DMS114 treated with DMSO at 0.1 percent for 48 hours (cell line): Measurements from ENCODE around the gene ATP11A.
"Not testable (repeated sequence)": the region's sequence is repeated elsewhere in the genome, so short reads cannot be mapped to it uniquely, and the experiment has no call there.

Experiments
- DNase-seq: peaks from one replicate; lab custom pipeline; 2025; ENCODE audit not compliant: unreplicated experiment; lab: John Stamatoyannopoulos, UW

The ATP11A gene

DNA sequence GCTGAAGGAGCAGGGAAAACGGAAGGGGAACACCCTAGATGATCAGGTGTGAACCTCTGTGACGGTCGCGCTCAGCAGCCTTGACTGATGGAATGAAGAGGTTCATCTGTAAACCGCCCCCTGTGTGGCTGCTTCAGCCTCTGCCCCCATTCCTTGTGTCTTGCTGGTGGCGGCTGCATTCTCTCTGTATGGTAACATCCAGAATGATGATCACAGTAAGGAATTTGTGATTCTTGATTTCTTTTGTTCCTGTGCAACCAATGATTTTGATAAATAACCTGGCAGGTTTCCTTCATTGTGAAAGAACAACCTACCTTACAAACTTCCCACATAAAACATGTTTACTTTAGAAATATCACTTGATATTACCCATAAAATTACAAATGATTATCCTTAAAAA is 160.4 kb downstream of the ATP11A start:
- DNase-seq, result no peak

DNA sequence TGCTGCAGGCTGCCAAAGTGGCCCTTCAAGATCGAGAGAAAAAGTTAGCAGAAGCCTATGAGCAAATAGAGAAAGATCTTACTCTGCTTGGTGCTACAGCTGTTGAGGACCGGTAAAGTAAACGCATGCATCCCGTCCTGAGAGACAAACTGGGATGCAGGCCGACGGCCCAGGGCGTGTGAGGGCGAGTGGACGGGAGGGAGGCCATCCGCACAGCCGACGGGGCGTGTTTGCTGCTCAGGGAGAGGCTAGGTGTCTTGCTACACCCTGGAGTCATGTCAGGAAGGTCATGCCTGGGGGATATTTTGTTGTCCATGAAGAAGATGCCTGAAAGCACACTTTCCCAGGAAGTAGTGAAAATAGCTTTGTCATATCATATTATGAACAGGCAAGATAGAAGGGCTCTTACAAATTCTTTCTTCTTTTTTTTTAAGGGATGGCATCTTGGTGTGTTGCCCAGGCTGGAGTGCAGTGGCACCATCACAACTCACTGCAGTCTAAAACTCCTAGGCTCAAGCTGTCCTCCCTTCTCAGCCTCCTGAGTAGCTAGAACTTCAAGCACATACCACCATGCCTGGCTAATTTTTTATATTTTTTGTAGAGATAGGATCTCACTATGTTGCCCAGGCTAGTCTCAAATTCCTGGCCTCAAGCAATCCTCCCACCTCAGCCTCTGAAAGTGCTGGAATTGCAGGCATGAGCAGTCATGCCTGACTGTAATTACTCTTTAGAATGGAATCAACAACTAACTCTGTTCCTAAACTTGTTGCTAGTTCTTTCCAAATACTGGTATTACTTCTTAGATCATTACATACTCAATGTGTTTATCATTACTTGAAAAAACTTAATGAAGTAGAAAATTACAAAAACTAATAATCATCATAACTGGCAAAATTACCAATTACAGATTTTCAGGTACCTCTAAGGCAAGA is 161.5 kb downstream of the ATP11A start:
- no peak for DNase-seq

DNA sequence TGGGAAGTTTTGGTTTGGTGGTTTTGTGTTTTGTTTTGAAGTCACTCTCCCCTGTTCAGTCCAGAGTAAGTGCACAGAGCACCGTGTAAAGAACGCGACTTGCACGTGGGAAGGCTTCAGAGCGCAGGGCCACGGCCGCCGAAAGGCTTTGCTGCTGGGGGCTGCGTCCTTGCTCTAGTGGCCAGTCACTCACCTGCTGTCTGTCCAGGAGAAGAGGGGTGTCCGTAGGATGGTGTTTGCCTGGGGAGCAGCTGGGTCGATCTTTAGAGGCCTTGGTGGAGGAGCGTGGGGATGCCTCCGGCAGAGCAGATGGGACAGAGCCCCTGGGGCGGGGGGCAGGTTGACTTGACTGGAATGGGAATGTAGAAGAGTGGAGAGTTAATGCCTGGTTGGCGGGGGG is 162.6 kb downstream of the ATP11A start:
- no peak for DNase-seq

DNA sequence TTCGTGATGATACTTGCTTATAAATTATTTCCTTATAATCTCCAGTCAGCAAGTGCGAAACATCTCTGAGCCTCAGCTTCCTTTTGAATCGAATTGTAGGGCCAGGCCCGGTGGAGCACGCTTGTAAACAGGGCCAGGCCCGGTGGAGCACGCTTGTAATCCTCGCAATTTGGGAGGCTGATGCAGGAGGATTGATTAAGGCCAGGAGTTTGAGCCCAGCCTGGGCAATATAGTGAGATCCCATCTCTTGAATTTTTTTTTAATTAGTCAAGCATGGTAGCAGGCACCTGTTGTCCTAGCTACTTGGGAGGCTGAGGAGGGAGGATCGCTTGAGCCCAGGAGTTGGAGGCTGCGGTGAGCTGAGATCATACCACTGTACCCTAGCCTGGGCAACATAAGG is 163.0 kb downstream of the ATP11A start:
- no peak for DNase-seq

DNA sequence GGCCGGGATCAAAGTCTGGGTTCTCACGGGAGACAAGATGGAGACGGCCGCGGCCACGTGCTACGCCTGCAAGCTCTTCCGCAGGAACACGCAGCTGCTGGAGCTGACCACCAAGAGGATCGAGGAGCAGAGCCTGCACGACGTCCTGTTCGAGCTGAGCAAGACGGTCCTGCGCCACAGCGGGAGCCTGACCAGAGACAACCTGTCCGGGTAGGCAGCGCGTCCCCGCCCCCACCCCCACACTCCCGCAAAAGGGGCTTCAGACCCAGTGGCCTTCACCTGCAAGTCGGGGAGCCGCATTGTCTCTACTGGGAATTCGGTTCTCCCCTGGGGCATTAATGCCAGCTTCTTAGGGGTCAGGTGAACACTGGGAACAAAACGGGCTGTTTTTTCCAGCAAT is 164.5 kb downstream of the ATP11A start:
- DNase-seq, result no peak

DNA sequence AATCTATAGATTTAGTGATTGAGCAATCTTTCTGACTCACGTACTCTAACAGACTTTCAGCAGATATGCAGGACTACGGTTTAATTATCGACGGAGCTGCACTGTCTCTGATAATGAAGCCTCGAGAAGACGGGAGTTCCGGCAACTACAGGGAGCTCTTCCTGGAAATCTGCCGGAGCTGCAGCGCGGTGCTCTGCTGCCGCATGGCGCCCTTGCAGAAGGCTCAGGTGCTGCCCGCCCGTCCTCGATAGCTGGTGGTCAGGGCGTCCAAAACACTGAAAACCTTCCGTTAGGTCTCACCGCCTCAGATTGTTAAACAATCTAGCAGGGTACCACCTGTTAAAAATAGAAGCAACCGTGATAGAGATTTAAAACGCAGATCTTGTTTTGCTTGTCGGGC is 166.0 kb downstream of the ATP11A start:
- no peak for DNase-seq

DNA sequence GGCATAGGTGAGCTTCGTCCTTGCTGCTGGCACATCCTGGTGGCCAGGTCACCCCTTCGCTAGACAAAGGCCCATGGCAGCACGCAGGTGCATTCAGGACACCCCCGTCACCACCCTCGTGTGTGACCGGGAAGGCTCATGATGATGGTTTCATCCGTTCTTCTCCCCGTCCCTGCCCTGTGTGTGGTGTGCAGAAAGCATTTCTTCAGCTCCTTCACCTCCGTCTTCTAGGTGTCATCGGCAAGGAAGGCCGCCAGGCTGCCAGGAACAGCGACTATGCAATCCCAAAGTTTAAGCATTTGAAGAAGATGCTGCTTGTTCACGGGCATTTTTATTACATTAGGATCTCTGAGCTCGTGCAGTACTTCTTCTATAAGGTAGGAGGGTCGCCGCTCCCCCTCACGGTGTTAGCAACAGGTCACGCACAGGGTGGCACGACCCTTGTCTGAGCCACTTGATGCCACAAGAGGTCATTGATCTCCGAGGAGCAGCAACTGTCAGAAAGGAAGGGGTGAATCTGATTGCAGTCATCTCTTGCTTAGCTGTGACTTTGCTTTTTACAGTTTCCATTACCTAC is 168.2 kb downstream of the ATP11A start:
- DNase-seq, result no peak

DNA sequence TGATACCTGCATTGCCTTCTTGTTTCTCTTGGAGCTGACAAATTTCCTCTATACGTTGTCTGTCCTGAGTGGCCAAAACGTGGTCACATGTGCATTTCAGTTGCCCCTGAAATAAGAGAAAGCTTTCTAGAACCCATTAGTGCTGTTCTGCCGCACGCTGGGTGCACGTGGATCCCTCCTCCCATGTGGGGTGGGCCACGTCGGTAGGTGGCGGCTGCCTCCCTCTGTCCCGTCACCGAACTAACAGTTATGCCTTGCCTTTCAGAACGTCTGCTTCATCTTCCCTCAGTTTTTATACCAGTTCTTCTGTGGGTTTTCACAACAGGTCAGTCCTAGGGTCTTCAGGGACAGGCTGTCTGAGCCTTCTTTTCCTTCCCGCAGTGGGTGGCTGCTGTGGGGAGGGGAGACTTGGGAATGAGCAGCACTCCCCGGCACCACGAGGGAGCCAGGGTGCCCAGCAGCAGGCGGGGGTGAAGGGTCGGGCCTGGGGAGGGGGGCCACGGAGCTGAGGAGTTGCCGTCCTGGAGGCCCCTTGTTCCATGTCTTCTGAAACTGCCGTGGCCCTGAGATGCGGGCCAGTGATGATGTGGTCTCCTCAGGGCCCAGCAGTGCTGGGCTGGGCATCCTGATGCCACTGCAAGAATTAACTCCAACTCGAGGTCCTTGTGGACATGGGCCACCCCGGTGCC is 169.4 kb downstream of the ATP11A start:
- DNase-seq, result no peak

DNA sequence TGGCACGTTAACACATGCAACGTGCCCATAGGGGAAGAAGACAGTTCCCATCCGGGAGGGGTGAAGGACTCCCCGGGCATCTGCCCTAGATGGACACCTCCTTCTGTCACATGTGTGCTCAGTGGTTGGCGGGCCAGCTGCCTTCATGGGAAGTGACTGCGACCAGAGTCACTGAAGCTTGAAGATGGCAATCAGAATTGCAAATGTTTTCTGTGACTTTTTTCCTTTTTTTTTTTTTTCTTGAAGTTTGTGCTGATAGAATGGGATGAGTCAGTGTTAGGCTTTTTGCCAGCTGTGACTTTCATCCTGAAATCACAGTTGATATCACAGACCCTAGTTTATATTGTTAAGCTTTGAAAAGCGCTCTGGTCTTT is 170.0 kb downstream of the ATP11A start:
- no peak for DNase-seq

DNA sequence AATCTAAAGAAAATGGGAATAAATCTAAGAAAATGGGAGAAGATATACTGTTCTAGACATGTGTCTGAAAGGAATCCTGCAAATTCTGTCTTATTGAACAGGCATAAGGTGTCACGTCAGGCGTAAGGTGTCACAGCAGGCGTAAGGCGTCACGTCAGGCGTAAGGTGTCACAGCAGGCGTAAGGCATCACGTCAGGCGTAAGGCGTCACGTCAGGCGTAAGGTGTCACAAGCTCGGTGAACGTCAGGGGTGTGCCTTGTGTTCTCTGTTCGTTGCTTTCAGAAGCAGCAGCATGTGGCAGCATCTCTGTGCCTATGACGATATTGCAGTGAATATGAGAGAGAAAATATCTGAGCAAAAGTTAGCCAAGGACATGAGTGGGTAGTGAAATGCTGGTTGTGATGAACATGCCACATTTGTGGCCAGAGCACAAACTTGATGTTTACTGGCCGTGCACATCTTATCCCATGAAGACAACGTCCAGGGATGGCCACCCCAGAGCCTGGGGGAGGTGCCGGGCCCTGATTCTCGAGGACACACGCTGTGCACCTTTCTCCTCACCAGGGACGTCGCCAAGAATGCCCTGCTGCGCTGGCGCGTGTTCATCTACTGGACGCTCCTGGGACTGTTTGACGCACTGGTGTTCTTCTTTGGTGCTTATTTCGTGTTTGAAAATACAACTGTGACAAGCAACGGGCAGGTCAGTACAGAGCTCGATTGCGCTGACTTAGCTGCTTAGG is 172.2 kb downstream of the ATP11A start:
- no peak for DNase-seq

DNA sequence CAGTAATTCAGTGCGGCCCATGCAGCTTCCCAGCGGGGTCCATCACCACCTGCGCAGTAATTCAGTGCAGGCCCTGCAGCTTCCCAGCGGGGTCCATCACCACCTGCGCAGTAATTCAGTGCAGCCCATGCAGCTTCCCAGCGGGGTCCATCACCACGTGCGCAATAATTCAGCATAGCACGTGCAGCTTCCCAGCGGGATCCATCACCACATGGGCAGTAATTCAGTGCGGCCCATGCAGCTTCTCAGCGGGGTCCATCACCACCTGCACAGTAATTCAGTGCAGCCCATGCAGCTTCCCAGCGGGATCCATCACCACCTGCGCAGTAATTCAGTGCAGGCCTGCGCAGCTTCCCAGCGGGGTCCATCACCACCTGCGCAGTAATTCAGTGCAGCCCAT is 173.5 kb downstream of the ATP11A start:
- DNase-seq, result not testable (repeated sequence)

DNA sequence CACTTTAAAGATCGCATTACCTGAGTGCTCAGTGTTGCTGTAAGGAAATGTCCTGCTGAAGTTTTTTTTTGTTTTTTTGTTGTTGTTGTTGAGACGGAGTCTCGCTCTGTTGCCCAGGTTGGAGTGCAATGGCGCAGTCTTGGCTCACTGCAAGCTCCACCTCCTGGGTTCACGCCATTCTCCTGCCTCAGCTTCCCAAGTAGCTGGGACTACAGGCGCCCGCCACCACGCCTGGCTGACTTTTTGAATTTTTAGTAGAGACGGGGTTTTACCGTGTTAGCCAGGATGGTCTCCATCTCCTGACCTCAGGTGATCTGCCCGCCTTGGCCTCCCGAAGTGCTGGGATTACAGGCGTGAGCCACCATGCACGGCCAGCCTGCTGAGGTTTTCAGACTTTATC is 175.6 kb downstream of the ATP11A start:
- DNase-seq, result not testable (repeated sequence)

DNA sequence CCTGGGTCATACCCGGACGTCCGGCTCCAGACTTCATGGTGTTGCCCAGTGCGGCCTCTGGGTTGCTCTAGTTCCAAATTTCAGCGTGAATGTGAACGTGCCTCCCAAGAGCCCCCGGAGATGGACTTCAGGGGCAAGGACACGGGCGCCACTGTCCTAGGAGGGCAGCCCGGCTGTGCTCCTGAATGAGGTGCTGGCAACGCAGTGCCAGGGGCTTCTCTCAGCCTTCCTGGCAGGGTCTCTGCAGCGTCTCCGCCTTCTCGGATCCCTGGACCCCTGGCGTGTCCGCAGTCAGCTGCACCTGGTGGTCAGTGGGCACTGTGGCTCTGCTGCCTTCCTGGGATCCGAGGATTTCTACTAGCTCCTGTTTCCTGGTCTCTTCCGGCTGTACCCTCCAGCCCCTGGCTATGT is 177.5 kb downstream of the ATP11A start:
- no peak for DNase-seq

DNA sequence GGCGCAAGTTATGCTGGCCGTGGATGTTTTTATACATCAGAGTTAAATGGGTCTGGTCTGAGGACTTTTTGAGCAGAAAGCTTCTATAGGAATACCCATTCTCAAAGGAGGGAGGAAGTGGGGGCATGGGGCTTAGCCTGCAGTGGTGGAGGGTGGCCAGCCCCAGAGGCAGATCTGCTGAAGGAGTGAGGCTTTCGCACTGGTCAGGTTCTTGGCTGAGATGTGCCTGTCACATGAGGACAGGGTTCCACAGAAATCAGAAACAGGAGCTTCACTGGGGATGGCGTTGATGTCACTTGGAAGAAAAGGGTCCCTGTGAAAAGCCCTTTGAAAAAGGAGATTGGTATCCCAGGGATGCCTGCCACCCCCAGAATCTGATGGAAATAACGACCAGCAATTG is 178.5 kb downstream of the ATP11A start:
- no peak for DNase-seq

DNA sequence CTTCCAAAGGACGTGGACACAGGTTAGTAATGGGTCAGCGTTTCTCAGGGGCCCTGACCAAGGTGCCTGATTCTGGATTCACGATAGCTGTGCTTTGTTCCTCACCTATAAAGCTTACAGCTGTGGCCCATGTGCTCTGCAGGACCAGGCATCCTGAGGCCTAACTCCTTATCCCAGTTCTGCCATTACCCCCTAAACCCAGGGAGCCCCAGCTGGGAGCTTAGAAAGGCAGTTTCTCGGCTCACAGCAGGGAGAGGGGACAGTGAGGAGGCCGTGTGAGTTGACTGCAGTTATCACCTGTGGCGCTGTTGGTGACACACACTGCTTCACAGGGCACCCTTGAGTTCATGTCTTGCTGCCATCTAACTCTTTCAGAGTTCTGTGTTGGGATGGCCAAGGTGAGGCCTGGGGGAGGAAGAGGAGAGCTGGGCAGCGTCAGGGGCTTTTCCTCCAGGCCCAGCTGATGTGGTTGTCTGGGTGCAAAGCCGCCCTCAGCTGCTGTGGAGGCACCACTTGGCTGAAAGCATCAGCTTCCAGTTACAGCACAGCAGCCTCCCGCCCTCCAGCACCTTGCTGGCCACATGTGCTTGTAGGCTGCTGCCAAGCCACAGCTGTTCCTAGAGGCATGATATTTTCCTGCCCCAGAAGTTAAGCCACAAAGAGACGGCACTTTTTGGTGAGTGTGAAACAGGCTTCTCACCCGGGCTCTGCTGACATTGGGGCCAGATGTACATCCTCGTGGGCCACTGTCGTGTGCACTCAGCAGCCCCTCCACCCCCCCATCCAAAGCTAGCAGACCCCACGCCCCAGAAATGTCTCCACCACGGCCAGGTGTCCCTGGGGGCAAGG is 179.6 kb downstream of the ATP11A start:
- no peak for DNase-seq

DNA sequence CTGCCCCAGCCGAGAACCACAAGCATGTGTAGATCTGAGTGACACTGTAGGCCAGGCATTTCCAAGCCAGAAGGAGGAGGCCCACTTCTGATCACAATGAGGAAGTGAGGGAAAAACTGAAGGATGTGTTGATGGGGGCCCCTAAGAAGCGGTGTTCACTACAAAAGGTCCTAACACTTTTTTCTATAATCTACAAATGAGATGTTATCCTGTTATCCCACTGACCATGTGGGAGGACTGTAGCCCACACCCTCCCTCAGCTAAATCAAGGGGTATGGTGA is 180.2 kb downstream of the ATP11A start:
- no peak for DNase-seq

DNA sequence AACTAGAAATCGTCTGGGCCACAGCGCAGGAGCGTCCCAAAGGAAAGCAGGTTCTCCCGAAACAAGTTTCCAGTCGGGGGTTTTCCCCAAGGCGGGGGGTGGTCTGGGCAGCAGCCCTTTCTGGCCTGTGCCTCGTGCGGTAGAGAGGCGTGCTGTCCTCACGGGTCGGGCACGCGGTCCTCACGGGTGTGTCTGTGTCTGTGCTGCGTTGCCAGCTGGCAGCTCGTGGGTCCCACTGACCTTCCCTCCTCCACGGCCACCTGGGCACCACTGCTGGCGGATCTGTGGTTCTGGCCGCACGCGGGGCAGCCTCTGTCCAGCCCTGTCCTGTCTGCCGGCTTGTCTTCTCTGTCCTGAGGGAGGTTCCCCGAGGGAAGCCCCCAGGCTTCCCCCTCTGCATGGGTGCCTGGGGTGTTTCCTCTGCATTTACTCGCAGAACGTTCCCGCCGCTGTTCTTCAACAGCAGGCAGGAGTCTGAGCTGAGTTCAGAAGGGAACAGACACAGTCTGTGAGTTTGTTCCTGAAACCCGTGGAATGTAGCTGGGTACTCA is 181.0 kb downstream of the ATP11A start:
- DNase-seq, result no peak

DNA sequence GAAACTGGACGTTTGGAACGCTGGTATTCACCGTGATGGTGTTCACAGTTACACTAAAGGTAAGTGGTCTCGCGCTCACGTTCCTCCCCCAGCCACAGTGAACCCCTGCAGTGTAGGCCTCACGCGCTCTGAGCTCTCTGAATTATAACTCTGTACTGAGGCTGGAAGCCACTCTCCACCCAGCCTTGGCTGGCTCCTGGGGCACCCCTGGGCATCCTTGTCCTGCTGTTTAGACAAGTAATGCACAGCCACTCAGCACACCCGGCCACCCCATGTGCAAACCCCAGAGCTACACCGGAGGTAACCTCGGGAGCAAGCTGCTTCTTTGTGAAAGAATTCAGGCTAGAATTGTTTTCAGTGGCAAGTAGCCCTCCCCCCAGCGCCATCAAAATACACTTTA is 181.9 kb downstream of the ATP11A start:
- no peak for DNase-seq

DNA sequence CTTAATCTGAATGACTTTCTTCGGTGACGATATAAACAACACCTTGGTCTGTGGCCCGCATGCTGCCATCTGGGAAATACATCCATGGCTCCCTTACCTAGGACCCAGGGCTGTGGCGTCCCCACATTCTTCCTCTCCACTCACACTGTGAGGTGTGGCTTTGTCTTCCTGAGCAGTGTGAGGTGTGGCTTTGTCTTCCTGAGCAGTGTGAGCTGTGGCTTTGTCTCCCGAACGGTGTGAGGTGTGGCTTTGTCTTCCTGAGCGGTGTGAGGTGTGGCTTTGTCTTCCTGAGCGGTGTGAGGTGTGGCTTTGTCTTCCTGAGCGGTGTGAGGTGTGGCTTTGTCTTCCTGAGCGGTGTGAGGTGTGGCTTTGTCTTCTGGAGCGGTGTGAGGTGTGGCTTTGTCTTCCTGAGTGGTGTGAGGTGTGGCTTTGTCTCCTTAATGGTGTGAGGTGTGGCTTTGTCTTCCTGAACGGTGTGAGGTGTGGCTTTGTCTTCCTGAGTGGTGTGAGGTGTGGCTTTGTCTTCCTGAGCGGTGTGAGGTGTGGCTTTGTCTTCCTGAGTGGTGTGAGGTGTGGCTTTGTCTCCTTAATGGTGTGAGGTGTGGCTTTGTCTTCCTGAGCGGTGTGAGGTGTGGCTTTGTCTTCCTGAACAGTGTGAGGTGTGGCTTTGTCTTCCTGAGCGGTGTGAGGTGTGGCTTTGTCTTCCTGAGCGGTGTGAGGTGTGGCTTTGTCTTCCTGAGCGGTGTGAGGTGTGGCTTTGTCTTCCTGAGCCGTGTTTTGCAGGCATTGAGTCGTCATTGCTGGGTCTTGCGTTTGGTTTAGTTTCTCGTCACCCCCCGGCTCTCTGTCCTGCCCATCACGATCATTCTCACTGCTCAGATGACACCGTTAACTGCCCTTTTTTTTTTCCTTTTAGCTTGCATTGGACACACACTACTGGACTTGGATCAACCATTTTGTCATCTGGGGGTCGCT is 183.1 kb downstream of the ATP11A start:
- not testable (repeated sequence) for DNase-seq
